CD4-positive, CD25-positive, alpha-beta regulatory T cell (primary cell): ENCODE data around the gene GLMP. TPM values are rescaled to one million over a fixed set of nuclear protein-coding genes. Genes with fewer than 3 reads are reported as not detected.

Experiments used
- polyA plus RNA-seq, 4 donors: library from polyadenylated mRNA; unstranded; fragments of 300-500 nt; fragmentation: Illumina TruSeq; gene quantifications; one replicate each; pipeline ENCODE4 v1.2.3, GENCODE V29; 2021
- total RNA-seq: library from RNA; stranded (reverse); gene quantifications from one replicate; pipeline ENCODE4 v1.2.3, GENCODE V29; 2022

GLMP gene
- total and polyA plus RNA-seq, 5 donors from 2014 or later = 29.8 to 45.9 (median 36.5) TPM

Other genes with a start within 250 kb of the GLMP start
- gene UBQLN4, start 241.9 kb downstream of the GLMP start, total RNA-seq = 19.1 TPM
- gene UBQLN4, start 241.9 kb downstream of the GLMP start, polyA plus RNA-seq = 1 to 10 TPM; 4.4 to 7.1 (median 5.5) TPM
- 20.2 TPM for gene LAMTOR2, start 240.9 kb downstream of the GLMP start, total RNA-seq
- gene LAMTOR2, start 240.9 kb downstream of the GLMP start, polyA plus RNA-seq = 100 to 1,000 TPM; 107 to 162 (median 130) TPM
- gene RAB25, start 234.5 kb downstream of the GLMP start, total RNA-seq = 1.5 TPM
- 1 to 10 TPM in 2 of 4 donors, under 1 TPM in 2; 0.83 to 1.7 (median 0.93) TPM for gene RAB25, start 234.5 kb downstream of the GLMP start, polyA plus RNA-seq
- gene MEX3A, start 213.2 kb downstream of the GLMP start, total RNA-seq = not detected
- not detected for gene MEX3A, start 213.2 kb downstream of the GLMP start, polyA plus RNA-seq
- gene LMNA, start 181.0 kb downstream of the GLMP start, total RNA-seq = 1,807 TPM
- 100 to 1,000 TPM in 1 of 4 donors, 10 to 100 TPM in 3; 54.1 to 113 (median 83.1) TPM for gene LMNA, start 181.0 kb downstream of the GLMP start, polyA plus RNA-seq
- 41.2 TPM for gene SEMA4A, start 142.1 kb downstream of the GLMP start, total RNA-seq
- gene SEMA4A, start 142.1 kb downstream of the GLMP start, polyA plus RNA-seq = 1 to 10 TPM in 2 of 4 donors, under 1 TPM in 2; 0.89 to 2.2 (median 1.4) TPM
- gene SLC25A44, start 101.6 kb downstream of the GLMP start, total RNA-seq = 21.3 TPM
- 10 to 100 TPM in 3 of 4 donors, 1 to 10 TPM in 1; 8.2 to 17.5 (median 12.7) TPM for gene SLC25A44, start 101.6 kb downstream of the GLMP start, polyA plus RNA-seq
- gene PMF1, start 82.7 kb downstream of the GLMP start, total RNA-seq = 69.3 TPM
- gene PMF1, start 82.7 kb downstream of the GLMP start, polyA plus RNA-seq = 10 to 100 TPM; 70.6 to 89.9 (median 88.7) TPM
- gene BGLAP, start 53.5 kb downstream of the GLMP start, total RNA-seq = 1.1 TPM
- not detected for gene BGLAP, start 53.5 kb downstream of the GLMP start, polyA plus RNA-seq
- 3.7 TPM for gene PAQR6, start 47.6 kb downstream of the GLMP start, total RNA-seq
- gene PAQR6, start 47.6 kb downstream of the GLMP start, polyA plus RNA-seq = 1 to 10 TPM in 1 of 4 donors, under 1 TPM in 3; 0.13 to 2.0 (median 0.57) TPM
- 64.0 TPM for gene SMG5, start 12.9 kb downstream of the GLMP start, total RNA-seq
- 10 to 100 TPM; 12.0 to 14.4 (median 14.1) TPM for gene SMG5, start 12.9 kb downstream of the GLMP start, polyA plus RNA-seq
- gene TMEM79, start 11.4 kb downstream of the GLMP start, total RNA-seq = 5.1 TPM
- gene TMEM79, start 11.4 kb downstream of the GLMP start, polyA plus RNA-seq = 1 to 10 TPM; 1.7 to 6.2 (median 5.3) TPM
- gene VHLL, start 3.6 kb upstream of the GLMP start, total RNA-seq = not detected
- gene VHLL, start 3.6 kb upstream of the GLMP start, polyA plus RNA-seq = not detected
- gene CCT3, start 42.6 kb upstream of the GLMP start, total RNA-seq = 84.5 TPM
- gene CCT3, start 42.6 kb upstream of the GLMP start, polyA plus RNA-seq = 100 to 1,000 TPM; 195 to 214 (median 203) TPM
- not detected for gene TSACC, start 42.8 kb upstream of the GLMP start, total RNA-seq
- under 1 TPM in 1 of 4 donors, not detected in 3; 0.39 TPM for gene TSACC, start 42.8 kb upstream of the GLMP start, polyA plus RNA-seq
- not detected for gene RHBG, start 73.5 kb upstream of the GLMP start, total RNA-seq
- gene RHBG, start 73.5 kb upstream of the GLMP start, polyA plus RNA-seq = not detected
- 186 TPM for gene MEF2D, start 205.1 kb upstream of the GLMP start, total RNA-seq
- 10 to 100 TPM in 1 of 4 donors, 1 to 10 TPM in 3; 4.6 to 11.5 (median 6.4) TPM for gene MEF2D, start 205.1 kb upstream of the GLMP start, polyA plus RNA-seq